HuH-7.5 (cell line): ENCODE data around the gene DUSP28.
A peak's percentile ranks its signal among the peaks of the same experiment; 100 is the strongest.

Source experiments
- DNase-seq: peaks from one replicate; pipeline ENCODE4 v3.0.0; 2011; ENCODE audit warnings: low spot score

Gene DUSP28

DNA sequence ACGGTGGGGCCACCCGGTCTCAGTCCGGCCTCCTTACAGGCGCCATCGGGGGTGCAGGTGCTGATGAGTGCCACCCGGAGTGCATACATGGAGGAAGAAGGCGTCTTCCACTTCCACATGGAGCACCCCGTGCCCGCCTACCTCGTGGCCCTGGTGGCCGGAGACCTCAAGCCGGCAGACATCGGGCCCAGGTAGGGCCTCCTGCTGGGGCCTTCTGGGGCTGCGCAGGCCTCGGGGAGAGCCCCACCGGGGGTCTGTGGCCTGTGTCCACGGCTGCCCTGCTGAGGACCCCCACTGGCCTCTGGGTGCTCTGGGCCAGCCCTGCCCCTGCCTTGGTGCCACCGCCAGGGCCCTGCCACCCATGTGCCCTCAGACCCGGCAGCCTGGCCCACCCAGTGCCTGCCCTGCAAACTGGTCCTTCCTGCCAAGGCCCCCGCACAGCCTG is 12.9 kb downstream of the DUSP28 start:
- DNase-seq: no peak

- DNase-seq: no peak
Observed at GRCh38 chr2:240573516-240574385, 13.6 kb downstream of the DUSP28 start.

DNA sequence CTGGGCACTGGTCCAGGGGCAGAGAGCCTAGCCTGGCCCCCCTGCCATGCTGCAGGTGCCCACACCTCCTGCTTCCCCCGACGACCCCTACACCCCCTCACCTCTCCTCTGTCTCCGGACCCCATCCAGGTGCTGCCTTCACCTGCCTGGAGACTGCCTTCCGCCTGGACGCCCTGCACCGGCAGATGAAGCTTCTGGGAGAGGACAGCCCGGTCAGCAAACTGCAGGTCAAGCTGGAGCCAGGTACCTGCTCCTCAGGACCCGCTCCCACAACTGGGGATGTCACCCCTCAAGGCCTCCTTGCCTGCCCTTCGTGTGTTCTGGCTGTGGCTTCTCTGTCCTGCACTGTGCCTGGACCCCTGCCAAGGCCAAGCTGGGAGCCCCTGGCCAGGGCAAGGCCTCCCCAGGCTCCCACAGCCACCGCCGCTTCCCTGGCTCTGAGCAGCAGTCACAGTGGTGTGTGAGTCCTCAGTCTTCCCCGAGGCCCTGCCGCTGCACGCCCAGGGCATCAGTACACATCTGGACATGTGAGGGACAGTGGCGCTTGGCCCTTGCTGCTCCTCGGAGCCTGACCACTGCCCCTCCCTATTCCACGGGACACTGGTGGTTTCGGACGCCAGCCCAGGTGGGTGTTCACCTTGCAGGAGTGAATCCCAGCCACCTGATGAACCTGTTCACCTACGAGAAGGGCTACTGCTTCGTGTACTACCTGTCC is 14.4 kb downstream of the DUSP28 start:
- no peak for DNase-seq

GRCh38 chr2:240575101-240575965 is 15.2 kb downstream of the DUSP28 start:
- no peak for DNase-seq

DNA sequence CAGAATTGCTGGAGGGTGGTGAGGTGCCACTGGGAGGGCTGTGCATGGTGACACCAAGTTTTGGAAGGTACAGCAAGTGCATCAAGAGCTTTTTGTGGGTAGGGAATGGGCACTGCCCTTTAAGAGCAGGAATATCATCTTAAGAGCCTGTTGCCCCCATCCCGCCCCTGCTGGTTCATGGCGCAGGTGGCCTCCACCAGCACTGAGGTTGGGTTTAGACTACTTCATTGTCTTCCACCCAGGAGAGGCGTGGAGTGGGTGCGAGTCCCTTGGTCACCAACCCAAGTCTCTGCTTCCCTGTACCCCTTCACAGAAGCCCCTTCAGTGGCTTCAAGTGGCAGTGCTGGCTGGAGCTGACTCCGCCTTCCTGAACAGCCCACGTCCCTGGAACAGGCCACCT is 15.9 kb downstream of the DUSP28 start:
- DNase-seq: no peak

DNA sequence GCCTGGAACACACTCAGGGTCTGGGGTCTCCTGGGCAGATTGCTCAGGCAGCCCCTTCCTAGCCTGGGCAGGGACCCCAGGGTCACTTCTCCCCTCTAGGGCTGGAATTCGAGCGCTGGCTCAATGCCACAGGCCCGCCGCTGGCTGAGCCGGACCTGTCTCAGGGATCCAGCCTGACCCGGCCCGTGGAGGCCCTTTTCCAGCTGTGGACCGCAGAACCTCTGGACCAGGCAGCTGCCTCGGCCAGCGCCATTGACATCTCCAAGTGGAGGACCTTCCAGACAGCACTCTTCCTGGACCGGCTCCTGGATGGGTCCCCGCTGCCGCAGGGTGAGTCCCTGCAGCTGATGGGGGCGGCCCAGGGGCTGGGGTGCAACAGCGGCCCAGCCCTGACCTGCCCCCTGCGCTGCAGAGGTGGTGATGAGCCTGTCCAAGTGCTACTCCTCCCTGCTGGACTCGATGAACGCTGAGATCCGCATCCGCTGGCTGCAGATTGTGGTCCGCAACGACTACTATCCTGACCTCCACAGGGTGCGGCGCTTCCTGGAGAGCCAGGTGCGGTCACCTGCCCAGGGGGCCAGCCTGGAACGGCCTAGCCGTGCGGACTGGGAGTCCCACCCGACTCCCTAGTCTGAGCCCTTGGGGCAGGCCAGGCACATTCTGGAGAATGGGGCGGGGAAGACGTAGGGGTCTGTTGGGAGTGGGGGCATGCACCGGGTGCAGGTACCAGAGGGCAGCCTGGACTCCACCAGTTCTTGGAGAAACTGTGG is 16.5 kb downstream of the DUSP28 start:
- no peak for DNase-seq

- DNase-seq: no peak
Observed at GRCh38 chr2:240577281-240578109, 17.3 kb downstream of the DUSP28 start.

DNA sequence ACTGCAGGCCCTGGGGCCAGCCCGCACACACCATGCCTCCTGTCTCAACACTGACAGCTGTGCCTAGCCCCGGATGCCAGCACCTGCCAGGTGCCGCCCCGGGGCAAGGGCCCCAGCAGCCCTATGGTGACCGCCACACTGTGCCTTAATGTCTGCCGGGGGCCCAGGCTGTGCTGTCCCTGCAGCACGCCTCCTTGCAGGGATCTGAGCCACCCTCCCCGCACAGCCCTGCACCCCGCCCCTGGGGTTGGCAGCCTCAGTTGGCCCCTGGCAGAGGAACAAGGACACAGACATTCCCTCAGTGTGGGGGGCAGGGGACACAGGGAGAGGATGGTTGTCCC is 17.9 kb downstream of the DUSP28 start:
- DNase-seq: no peak

GRCh38 chr2:240578488-240578887 is 18.3 kb downstream of the DUSP28 start:
- DNase-seq: no peak

DNA sequence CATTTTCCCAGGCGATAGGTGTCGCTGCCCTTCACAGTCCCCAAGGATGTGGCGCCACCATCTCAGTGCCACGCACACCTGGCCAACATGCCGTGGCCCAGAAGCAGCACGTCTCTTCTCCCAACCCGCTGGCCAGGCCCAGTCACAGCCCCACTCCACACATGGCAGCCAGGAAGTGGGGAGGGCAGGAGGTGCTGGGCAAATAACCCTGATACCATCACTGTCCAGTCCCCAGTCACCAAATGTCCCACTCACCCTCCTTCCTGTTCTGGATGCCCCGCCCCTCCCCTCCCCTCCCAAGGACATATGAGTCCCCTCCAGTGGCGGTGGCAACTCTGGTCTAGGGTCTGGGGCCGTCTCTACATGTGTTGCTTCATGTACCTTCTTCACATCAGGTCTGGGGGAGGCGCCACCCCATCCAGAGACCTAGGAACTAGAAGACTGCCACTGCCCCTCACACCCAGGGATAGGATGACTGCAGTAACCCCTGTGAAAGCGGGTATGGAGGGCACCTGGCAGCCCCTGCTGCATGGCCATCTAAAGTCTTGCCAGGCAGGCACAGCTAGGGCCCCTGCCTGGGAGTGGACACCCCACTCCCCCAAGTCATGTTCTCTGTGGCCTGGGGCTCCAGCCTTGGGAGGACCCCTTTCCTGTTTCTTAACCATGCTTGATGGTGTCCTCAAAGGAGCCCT is 19.1 kb downstream of the DUSP28 start:
- DNase-seq: no peak

- DNase-seq: no peak
Observed at GRCh38 chr2:240579771-240580614, 19.8 kb downstream of the DUSP28 start.

DNA sequence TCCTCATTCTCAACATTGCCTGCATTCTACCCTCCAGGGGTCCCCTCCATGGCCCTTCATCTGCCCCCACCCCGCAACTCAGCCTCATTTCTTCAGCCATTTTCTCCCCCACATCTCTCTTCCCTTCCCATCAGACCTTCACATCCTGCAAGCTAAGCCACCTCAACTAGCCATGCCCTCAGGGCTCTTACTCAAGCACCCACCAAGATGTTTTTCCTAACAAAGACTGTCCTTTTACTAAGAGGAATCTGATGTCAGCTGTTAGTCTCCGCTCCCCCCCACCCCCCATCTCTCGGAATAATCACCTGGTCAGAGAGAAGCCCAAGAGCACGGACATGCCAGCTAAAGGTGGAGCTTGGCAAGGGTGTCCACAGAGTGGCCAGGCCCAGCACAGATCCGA is 21.7 kb downstream of the DUSP28 start:
- no peak for DNase-seq

GRCh38 chr2:240582781-240583180 is 22.6 kb downstream of the DUSP28 start:
- DNase-seq: no peak

DNA sequence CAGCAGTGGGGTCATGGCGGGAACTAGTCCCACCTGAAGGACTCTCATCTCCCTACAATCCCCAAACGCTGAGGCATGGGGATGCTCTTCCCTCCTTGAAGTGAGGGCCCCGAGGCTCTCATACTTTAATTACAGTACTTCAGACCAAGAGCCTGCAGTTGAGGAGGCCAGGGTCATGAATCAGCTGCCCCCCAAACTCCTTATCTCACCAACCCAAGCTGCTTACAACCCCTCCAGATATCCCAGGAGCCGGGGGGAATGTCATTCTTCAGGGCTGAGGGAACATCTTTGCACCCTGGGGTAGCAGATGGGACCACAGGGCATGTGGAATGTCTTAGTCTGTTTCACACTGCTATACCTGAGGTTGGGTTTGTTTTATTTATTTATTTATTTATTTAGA is 23.6 kb downstream of the DUSP28 start:
- no peak for DNase-seq

DNA sequence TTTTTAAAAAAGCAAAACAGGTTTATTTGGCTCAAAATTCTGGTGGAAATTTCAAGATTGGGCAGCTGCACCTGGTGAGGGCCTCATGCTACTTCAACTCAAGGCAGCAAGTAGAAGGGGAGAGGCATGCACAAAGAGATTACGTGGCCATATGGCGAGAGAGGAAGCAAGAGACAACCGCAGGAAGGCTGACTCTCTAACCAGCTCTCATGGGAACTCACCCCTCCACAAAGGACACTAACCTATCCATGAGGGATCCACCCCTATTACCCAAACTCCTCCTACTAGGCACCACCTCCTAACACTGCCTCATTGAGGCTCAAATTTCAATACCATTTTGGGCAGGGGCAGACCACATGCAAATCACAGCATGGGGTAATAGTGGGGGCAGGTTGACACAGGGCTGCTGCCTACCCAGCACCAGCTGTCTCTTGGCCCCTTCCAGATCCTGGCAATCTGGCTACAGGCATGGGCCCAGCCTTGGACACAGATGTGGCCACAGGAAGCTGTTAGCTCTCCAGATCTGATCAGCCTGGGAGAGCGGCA is 24.4 kb downstream of the DUSP28 start:
- DNase-seq: no peak

- DNase-seq: no peak
Observed at GRCh38 chr2:240585101-240585500, 24.9 kb downstream of the DUSP28 start.

- DNase-seq: no peak
Observed at GRCh38 chr2:240585681-240586197, 25.6 kb downstream of the DUSP28 start.

GRCh38 chr2:240586198-240586918 is 26.2 kb downstream of the DUSP28 start, which contains the start of gene CAPN10:
Gene CAPN10 (plus strand): TSS chr2:240586734. CDS start chr2:240586912, 178 bp downstream.
- DNase-seq: peak; percentile 97
